Peyer's patch (tissue), 4 donors: ENCODE results near the gene ACD. TPM values are rescaled to one million over a fixed set of nuclear protein-coding genes. Genes with fewer than 3 reads are reported as not detected.
A peak's percentile ranks its signal among the peaks of the same experiment; 100 is the strongest.

Experiments used
- DNase-seq, 3 donors: peaks; one replicate each; pipeline ENCODE4 v3.0.0-alpha.2; 2017 to 2019
- H3K27ac ChIP-seq, 4 donors: fragments of 200-600 bp; sonication (generic); one replicate each; pipeline ENCODE4 v1.5.1; 2016 to 2019
- H3K27me3 ChIP-seq, 2 donors: fragments of 200-600 bp; sonication (generic); one replicate each; pipeline ENCODE4 v1.5.1; 2019
- H3K36me3 ChIP-seq, 3 donors: fragments of 200-600 bp; sonication (generic); one replicate each; pipeline ENCODE4 v1.5.1; 2016 to 2019
- H3K4me1 ChIP-seq, 4 donors: fragments of 200-600 bp; sonication (generic); one replicate each; pipeline ENCODE4 v1.5.1; 2016 to 2019
- H3K4me3 ChIP-seq, 4 donors: fragments of 200-600 bp; sonication (generic); 1 replicate in 3 of 4; 2 replicates in 1 of 4; pipeline ENCODE4 v1.5.1; 2016 to 2019; ENCODE audit warnings: mild to moderate bottlenecking in 1 of 4
- H3K9me3 ChIP-seq, 4 donors: fragments of 200-600 bp; sonication (generic); one replicate each; pipeline ENCODE4 v1.5.1; 2016 to 2019; ENCODE audit warnings: mild to moderate bottlenecking in 1 of 4
- CTCF ChIP-seq, 6 experiments: fragments of 450-650 bp in 4 of 6; fragments of 200-600 bp in 2 of 6; sonication (generic) in 1 of 6; IDR thresholded peaks; one replicate each; pipeline ENCODE4 v1.5.1; 2017 to 2019; ENCODE audit warnings: antibody characterized with exemption in 6 of 6, mild to moderate bottlenecking in 3 of 6, moderate library complexity in 1 of 6
- POLR2A ChIP-seq, 2 donors: fragments of 450-650 bp; IDR thresholded peaks; one replicate each; pipeline ENCODE4 v1.5.1; 2017; ENCODE audit warnings: antibody characterized with exemption in 2 of 2, mild to moderate bottlenecking in 2 of 2, moderate library complexity in 2 of 2
- total RNA-seq, 4 donors: library from RNA; depleted of rRNA; stranded (reverse); fragments of >200 nt; gene quantifications; one replicate each; pipeline ENCODE4 v1.1.0, GENCODE V29; 2016

The ACD gene
- total RNA-seq, 4 donors from 2014 or later, result 14.2 to 37.2 (median 18.6) TPM

GRCh38 chr16:67648088-67648763 lies 11.8 kb downstream of the ACD start:
- no peak for DNase-seq
- no peaks in the 10 kb centered on the region for H3K9me3 ChIP-seq
- H3K4me1 ChIP-seq, result peaks cover 0 to 21% (median 5%) of the 10 kb centered on the region in 4 donors
- no peak overlapping the region for H3K4me3 ChIP-seq
- TF ChIP-seq CTCF (IDR thresholded peaks at IDR 0.05) (no peak), POLR2A (IDR thresholded peaks at IDR 0.05) (no peak)
- no peak overlapping the region for H3K27ac ChIP-seq
- no peaks in the 10 kb centered on the region for H3K36me3 ChIP-seq
- peaks cover 0 to 27% of the 10 kb centered on the region in 2 donors for H3K27me3 ChIP-seq

DNA sequence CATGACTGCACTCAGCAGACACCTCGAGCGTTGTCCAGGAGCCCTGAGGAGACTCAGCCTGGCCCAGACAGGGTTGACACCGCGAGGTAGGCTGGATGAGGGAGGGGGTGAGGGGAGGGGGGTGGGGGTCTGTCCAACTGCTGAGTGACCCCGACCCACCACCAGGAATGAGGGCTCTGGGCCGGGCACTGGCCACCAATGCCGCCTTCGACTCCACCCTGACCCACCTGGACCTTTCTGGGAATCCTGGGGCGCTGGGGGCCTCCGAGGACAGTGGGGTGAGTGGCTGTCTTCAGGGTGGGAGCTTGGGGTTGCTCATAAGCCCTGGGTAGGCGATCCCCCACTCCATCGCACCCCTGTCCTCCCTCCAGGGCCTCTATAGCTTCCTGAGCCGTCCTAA lies 12.4 kb downstream of the ACD start:
- TF ChIP-seq CTCF (IDR thresholded peaks at IDR 0.05) (no peak), POLR2A (IDR thresholded peaks at IDR 0.05) (no peak)
- Histone ChIP-seq H3K9me3 (no peaks in the 10 kb centered on the region), H3K4me3 (no peak overlapping the region), H3K27me3 (peaks cover 0 to 25% of the 10 kb centered on the region in 2 donors), H3K4me1 (peaks cover 0 to 16% (median 5%) of the 10 kb centered on the region in 4 donors), H3K27ac (no peak overlapping the region), H3K36me3 (no peaks in the 10 kb centered on the region)
- no peak for DNase-seq

- DNase-seq, result no peak
- no peaks in the 10 kb centered on the region for H3K36me3 ChIP-seq
- no peak for TF ChIP-seq CTCF (IDR thresholded peaks at IDR 0.05)
- no peak for TF ChIP-seq POLR2A (IDR thresholded peaks at IDR 0.05)
- no peaks in the 10 kb centered on the region for H3K9me3 ChIP-seq
- peaks cover 0 to 25% of the 10 kb centered on the region in 2 donors for H3K27me3 ChIP-seq
- H3K27ac ChIP-seq, result no peak overlapping the region
- H3K4me1 ChIP-seq, result peaks cover 0 to 12% (median 5%) of the 10 kb centered on the region in 4 donors
- no peak overlapping the region for H3K4me3 ChIP-seq
Measured at GRCh38 chr16:67647111-67647651, 12.9 kb downstream of the ACD start.

- peak overlapping the region; percentile 28 to 93 (median 80) for H3K27ac ChIP-seq
- H3K27me3 ChIP-seq, result peaks cover 0 to 25% of the 10 kb centered on the region in 2 donors
- DNase-seq, result no peak
- H3K4me3 ChIP-seq, result peak overlapping the region; percentile 47 to 72 (median 54)
- TF ChIP-seq POLR2A (IDR thresholded peaks at IDR 0.05) (no peak), CTCF (IDR thresholded peaks at IDR 0.05) (no peak)
- peaks cover 0 to 17% (median 5%) of the 10 kb centered on the region in 4 donors for H3K4me1 ChIP-seq
- H3K36me3 ChIP-seq, result no peaks in the 10 kb centered on the region
- no peaks in the 10 kb centered on the region for H3K9me3 ChIP-seq
Measured at GRCh38 chr16:67645397-67646121, 14.5 kb downstream of the ACD start.

- H3K27me3 ChIP-seq, result peaks cover 0 to 22% of the 10 kb centered on the region in 2 donors
- no peak overlapping the region for H3K27ac ChIP-seq
- H3K36me3 ChIP-seq, result no peaks in the 10 kb centered on the region
- TF ChIP-seq CTCF (IDR thresholded peaks at IDR 0.05) (no peak), POLR2A (IDR thresholded peaks at IDR 0.05) (no peak)
- no peaks in the 10 kb centered on the region for H3K9me3 ChIP-seq
- peaks cover 0 to 17% (median 5%) of the 10 kb centered on the region in 4 donors for H3K4me1 ChIP-seq
- DNase-seq, result no peak
- H3K4me3 ChIP-seq, result no peak overlapping the region
Measured at GRCh38 chr16:67644038-67644437, 16.0 kb downstream of the ACD start.
